H4 (cell line): ENCODE results near the gene DDB1. TPM values are rescaled to one million over a fixed set of nuclear protein-coding genes. Genes with fewer than 3 reads are reported as not detected.

Source experiments
- DNase-seq: peaks from one replicate; pipeline ENCODE4 v3.0.0-alpha.2; 2015; ENCODE audit warnings: low spot score
- total RNA-seq: library from RNA; depleted of rRNA; stranded (reverse); fragments of >200 nt; shearing (Covaris generic); gene quantifications from 2 replicates; pipeline ENCODE4 v1.2.3, GENCODE V29; 2014; rRNA removed

Gene DDB1
- 119 and 145 TPM in 2 replicates for total RNA-seq

DNA sequence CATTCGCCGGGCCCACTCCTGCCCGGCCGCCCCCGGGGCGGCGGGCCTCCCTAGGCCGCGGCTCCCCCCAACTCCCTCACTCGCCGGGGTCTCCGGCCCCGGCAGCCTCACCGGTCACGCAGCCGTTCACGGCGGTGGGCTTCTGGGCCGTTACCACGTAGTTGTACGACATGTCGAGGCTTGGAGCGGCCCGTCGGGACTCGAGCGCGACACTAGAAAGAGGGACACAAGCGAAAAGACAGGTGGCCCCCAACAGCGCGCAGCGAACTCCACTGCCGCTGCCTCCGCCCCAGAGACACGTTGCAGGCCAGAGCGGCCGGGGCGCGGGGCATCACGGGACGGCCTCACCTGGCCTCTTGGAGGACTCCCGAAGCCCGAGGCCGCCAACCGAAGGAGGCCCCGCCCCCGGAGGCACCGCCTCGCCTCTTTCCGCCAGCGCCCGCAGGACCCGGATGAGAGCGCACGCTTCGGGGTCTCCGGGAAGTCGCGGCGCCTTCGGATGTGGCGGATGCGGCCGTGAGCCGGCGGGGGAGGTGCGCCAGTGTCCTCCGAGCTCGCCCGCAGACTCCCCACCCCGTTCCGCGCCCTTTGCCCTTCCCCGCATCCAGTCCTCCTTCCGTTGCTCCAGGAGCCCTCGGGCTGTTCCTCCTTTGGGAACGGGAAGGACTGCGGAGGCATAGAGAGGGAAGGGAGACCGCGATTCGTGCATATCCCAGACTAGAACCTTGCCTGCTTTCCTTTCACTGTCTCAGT, at the start of gene DDB1, which contains the start of gene TKFC:
DDB1 (minus strand) TSS at position 309 of the 753 bp plus-strand sequence; CDS start at position 172, 137 bp downstream.
TKFC (plus strand) TSS at position 432 of the 753 bp plus-strand sequence. CDS start 1,501 bp downstream, outside the sequence.
- DNase-seq: peak; percentile 87

DNA sequence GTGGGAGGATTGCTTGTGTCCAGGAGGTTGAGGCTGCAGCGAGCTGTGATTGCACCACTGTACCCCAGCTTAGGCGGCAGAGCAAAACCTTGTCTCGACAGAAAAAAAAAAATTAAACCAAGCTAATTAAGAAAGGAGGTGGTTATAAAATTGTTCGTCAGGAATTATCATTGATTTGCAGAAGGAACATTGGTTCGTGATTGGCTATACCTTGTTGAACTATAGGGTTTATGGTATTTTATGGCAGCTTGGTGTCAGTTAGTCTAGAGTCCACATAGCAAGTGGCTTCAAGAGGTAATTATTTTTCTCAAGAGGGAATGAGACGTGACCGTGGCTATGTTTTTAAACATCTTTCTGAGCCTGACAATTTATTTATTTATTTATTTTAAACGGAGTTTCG, 48.0 kb upstream of the DDB1 start:
- DNase-seq: no peak

GRCh38 chr11:61378713-61379313, 45.9 kb upstream of the DDB1 start:
- DNase-seq: peak; percentile 75

- no peak for DNase-seq
Measured at GRCh38 chr11:61377461-61378160, 44.7 kb upstream of the DDB1 start.

- DNase-seq: no peak
Measured at GRCh38 chr11:61375761-61376108, 42.8 kb upstream of the DDB1 start.

DNA sequence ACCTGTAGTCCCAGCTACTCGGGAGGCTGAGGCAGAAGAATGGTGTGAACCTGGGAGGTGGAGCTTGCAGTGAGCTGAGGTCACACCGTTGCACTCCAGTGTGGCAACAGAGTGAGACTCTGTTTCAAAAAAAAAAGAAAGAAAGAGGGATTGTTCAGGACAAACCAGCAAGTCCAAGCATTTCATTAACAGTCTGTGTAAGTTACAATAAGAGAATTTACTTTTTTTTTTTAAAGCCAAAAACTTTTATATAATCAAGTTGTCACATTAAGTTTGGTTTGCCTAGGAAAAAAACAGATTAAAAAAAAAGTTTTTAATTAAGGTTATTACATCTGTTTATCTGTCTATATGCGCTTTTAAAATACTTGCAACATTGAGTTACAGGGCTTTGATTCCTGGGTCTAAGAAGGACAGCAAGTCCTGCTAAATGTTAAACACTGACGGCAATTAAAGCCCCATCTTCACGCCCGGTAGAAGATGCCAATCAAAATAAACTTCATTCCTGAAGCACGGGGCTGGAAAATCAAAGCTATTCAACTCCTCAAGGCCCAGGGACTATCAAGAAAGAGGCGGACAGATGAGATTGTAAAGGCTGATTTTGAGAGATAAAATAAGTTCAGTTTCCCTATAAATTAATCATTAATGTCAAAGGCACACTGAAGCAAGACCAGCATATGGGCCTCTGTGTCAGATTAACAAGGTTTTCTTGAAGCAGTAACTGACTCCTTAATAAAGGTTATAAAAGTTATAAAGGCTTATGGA, 39.9 kb upstream of the DDB1 start:
- DNase-seq: no peak

DNA sequence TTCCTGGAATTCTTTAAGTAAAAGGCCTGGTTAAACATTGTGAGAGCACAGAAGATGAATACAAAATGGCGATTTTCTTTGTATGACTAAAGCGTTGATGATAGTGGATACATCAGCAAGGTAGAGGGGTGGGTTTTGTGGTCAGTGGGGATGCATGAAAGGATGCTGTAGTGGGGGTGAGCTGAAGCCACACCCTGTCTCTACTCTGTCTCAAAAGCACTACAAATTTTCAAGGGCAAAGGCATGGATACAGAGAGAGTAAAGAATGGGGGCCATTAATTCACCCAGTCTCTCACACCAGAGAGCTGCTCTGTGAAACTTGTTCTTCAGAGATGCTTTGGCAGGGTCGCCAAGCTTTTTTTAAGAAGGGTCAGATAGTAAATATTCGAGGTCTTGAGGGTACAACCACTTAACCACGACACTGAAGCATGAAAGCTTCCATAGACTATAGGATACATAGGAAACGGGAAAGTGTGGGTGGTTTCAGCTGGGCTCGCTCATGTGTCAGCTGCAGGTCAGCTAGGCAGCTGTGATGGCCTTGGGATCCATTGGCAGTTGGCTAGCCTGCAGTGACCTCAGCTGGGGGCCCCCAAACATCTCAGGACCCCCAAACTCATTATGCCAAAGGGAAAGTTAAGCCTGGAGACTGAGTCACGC, 37.6 kb upstream of the DDB1 start:
- no peak for DNase-seq

DNA sequence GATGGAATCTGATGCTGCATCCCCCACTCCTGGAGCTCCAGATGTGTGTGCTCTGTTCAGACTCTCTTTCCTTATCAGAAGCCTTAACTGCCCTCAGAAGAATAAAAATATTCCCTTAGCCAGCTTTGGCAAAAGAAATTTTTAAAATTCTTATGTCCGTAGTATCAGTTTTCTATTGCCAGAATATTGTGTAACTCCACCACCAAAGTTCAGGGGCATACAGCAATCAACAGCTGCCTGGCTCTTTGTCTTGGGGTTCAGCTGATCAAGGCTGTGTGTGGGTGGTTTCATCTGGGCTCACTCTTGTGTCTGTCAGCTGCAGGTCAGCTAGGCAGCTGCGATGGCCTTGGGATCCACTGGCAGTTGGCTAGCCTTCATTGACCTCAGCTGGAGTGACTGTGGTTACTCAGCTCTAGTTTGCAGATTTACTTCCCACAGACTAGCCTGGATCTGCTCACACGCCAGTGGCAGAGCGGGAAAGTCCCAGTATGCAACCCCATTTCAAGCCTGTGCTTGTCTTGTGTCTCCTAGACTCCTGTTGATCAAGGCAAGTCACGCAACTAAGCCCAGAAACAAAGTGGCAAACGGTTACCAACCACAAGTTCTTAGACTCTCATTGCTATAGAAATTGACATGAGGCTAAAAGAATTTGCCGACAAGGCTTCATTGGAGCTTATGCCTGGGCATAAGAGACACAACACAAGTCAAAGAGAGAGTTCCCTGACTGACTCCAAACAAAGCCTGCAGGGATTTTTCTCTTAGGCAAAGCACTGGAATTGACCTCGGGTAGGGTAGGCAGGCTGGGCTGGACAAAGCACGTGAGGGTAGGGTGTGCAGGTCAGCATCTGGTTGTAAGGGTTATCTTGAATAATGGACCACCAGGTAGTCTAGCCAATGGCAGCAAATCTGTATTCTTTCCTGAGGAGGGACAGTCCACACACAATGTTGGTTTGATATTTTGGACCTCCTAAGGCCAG, 36.8 kb upstream of the DDB1 start:
- DNase-seq: no peak

GRCh38 chr11:61368646-61369045, 35.7 kb upstream of the DDB1 start:
- no peak for DNase-seq

DNA sequence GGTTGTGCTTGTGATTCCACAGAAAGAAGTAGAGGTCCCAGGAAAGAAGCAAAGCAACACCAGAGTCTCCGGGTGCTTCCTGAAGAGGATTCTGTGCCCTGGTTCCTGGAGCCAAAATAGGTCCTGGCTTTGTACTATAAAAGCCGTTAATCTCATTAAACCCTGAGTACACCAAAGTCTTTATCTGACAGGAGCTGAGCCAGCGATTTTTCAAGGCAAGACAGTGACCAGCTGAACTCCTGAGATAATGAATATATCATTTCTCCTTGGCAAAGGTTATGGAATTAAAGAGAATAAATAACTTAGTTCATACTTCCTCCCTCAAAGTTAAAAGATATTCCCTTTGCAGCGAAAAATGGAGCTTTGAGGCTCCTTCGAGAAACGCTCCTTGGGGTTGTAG, 34.5 kb upstream of the DDB1 start:
- DNase-seq: no peak

- DNase-seq: no peak
Measured at GRCh38 chr11:61364012-61364675, 31.2 kb upstream of the DDB1 start.

GRCh38 chr11:61362542-61362875, 29.6 kb upstream of the DDB1 start:
- DNase-seq: no peak

DNA sequence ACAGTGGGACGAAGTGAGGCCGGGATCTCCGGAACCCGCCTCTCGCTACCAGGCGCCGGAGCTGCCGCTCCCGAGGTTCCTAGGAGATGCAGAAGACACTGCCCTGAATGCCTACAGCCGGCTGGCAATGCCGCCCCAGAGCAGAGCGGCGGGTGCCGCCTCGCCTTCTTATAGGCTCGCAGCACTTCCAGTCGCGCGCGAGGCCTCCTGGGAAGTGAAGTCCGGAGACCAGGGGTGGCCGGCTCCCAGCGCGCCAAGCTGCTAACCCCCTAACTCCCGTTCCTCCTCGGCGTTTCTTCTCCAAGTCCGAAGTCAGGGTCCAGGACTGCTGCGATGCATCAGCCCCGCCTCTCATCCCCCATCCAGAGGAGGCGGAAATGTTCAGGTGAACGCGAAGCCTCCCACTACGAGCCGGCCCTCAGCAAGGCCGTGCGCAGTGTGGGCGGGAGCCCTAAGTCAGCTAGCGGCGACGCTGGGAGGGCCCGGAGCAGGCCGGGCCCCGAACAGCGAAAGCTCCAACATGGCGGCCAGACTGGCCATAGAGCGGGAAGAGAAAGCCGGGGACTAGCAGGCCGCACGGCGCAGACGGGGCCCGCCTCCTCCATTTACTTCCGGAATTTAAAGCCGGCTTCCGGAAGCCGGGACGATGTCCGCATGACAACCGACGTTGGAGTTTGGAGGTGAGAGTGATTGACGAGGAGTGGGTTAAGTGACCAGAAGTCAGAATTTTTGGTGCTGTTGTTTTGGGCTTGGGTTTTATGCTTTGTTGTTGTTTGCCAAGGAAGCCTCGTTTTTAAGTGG, 29.0 kb upstream of the DDB1 start, which contains the start of the genes CYB561A3 and TMEM138:
CYB561A3 (minus strand) TSS at position 142 of the 801 bp plus-strand sequence. CDS start 5,169 bp downstream, outside the sequence.
TMEM138 (plus strand) TSS at position 634 of the 801 bp plus-strand sequence. CDS start 2,017 bp downstream, outside the sequence.
- peak; percentile 88 for DNase-seq

- DNase-seq: no peak
Measured at GRCh38 chr11:61361237-61361740, 28.4 kb upstream of the DDB1 start.

GRCh38 chr11:61359516-61359915, 26.6 kb upstream of the DDB1 start:
- DNase-seq: no peak

GRCh38 chr11:61358566-61358965, 25.7 kb upstream of the DDB1 start:
- no peak for DNase-seq

DNA sequence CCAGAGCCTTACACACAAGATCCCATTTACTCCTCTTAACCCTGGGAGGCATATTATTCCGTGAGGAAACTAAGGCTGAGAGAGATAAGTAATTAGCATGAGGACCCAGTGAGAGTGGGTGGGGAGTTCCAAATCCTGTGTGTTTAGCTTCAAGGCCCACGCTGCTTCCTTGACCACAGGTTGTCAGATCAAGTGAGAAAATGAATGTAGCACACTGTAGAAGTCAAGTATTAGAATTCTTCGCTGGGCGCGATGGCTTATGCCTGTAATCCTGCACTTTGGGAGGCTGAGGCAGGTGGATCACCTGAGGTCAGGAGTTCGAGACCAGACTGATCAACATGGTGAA, 25.0 kb upstream of the DDB1 start:
- DNase-seq: no peak

DNA sequence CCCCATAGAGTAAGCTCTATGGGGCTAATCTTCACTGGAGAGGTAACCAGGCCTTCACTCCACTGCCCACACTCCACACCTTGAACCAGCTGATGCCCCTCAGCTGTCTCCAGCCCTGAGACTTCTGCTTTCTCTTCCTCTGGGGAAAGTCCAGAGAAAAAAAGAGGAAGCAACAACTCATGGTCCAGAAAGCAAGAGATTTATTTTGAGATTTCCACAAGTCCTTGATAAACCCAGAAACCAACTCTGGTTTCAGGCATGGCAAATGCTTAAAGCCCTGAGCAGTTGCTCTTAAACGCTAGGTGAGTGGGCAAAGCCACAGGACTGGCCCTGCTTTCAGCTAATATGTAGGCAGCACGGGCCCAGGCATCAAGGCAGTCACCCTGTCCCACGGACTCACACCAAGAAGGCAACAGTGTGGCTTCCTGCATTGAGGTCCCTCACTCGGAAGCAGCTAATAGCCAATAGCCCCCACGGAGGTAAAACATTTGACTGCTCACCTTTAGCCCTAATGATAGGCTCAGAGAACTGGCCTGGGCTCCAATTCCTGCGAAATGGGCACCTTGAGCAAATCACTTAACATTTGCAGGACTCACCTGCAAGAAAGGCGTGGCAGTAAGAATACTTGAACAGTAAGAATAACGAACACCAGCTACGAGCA, 24.5 kb upstream of the DDB1 start:
- DNase-seq: no peak
